Embryonic facial prominence (tissue), 1 donor: Measurements from ENCODE around the gene CHRNG.
"Not testable (repeated sequence)": the region's sequence is repeated elsewhere in the genome, so short reads cannot be mapped to it uniquely, and the experiment has no call there.

ENCODE experiments used
- DNase-seq: peaks from one replicate; pipeline ENCODE4 v3.0.0-alpha.2; 2016; ENCODE audit errors: extremely low spot score

The CHRNG gene

DNA sequence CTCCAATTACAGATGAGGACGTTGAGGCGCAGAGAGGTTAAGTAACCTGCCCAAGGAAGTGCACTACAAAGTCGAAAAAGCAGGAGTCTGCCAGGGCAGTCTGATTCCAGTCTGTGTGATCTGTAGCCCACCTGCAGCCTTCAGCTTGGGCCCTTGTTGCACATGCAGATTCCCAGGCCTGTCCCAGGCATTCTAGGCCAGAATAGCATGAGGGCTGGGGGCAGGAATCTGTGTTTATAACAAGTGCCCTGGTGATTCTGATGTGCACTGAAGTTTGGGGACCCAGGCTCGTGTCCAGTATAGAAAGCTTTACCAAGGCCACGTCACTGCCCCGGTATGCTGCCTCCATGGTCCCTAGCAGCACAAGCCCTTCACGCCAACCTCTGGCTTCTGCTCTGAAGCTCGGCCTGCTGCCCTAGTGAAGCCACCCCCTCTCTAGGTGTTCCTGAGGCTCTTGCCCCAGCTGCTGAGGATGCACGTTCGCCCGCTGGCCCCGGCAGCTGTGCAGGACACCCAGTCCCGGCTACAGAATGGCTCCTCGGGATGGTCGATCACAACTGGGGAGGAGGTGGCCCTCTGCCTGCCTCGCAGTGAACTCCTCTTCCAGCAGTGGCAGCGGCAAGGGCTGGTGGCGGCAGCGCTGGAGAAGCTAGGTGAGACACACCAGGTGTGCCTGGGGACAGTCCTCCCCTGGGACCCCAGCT lies 4.6 kb downstream of the CHRNG start:
- no peak for DNase-seq

DNA sequence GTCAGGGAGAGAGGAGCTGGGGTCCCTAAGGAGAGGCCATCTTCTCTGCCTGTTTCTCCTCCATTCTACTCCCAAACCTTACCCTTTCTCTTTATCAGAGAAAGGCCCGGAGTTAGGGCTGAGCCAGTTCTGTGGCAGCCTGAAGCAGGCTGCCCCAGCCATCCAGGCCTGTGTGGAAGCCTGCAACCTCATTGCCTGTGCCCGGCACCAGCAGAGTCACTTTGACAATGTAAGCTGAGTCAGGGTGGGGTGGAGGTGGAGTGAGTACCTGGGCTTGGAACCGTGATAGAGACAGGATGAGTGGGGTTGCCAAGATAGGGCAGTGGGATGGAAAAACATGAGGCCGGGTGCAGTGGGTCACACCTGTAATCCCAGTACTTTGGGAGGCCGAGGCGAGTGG lies 5.2 kb downstream of the CHRNG start:
- DNase-seq: no peak

DNA sequence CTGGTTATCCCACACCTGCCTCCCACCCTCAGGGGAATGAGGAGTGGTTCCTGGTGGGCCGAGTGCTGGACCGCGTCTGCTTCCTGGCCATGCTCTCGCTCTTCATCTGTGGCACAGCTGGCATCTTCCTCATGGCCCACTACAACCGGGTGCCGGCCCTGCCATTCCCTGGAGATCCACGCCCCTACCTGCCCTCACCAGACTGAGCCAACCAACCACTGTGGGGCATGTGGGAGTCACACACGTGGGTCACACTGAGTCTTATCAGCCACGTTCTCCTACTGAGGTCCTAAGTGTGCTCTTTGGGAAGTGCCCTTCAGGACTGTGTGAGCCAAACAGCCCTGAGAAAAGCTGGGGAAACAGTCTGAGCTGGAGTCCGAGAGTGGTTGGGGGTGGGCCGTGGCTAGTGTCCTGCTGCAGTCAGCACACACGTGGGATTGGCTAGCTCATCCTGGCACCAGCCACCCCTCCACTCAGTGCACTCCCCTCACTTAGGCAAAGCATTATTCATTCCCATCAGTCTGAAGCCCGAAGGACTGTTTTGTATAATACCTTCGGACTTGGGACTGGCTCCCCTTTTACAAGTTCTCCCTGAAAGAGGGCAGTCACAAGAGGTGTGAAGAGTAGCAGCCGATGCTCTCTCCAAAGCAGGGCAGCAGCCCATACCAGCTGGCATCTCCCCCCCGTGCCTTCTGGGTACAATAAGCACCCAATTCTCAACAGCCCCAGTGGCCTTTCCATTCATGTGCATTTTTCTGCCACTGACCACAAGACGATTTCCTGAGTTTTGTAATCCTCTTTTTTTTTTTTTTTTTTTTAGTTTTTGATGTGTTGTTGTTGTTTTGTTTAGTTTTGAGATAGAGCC lies 6.3 kb downstream of the CHRNG start:
- DNase-seq: no peak

DNA sequence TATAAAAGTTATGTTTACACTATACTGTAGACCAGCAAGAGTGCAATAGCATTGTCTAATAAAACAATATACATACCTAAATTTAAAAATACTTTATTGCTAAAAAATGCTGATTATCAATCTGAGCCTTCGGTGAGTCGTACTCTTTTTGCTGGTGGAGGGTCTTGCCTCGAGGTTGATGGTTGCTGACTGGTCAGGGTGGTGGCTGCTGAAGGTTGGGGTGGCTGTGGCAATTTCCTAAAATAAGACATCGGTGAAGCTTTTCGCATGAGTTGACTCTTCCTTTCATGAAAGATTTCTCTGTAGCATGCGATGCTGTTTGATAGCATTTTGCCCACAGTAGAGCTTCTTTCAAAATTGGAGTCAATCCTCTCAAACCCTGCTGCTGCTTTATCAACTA lies 8.5 kb downstream of the CHRNG start:
- DNase-seq: no peak

DNA sequence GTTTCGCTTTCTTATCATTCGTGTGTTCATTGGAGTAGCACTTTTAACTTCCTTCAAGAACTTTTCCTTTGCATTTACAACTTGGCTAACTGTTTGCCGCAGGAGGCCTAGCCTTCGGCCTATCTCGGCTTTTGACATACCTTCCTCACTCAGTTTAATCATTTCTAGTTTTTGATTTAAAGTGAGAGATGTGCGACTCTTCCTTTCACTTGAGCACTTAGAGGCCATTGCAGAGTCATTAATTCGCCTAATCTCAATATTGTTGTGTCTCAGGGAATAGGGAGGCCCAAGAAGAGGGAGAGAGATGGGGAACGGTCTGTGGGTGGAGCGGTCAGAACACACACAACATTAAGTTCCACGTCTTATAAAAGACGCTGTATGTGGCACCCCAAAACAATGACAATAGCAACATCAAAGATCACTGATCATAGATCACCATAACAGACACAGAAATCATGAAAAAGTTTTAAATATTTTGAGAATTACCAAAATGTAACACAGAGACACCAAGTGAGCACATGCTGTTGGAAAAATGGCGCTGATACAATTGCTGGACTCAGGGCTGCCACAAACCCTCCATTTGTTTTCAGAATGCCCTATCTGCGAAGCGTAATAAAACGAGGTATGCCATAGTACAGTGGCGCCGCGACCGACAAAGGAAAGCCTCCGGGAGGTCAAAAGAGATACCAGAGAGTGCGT lies 10.3 kb downstream of the CHRNG start:
- DNase-seq: no peak

DNA sequence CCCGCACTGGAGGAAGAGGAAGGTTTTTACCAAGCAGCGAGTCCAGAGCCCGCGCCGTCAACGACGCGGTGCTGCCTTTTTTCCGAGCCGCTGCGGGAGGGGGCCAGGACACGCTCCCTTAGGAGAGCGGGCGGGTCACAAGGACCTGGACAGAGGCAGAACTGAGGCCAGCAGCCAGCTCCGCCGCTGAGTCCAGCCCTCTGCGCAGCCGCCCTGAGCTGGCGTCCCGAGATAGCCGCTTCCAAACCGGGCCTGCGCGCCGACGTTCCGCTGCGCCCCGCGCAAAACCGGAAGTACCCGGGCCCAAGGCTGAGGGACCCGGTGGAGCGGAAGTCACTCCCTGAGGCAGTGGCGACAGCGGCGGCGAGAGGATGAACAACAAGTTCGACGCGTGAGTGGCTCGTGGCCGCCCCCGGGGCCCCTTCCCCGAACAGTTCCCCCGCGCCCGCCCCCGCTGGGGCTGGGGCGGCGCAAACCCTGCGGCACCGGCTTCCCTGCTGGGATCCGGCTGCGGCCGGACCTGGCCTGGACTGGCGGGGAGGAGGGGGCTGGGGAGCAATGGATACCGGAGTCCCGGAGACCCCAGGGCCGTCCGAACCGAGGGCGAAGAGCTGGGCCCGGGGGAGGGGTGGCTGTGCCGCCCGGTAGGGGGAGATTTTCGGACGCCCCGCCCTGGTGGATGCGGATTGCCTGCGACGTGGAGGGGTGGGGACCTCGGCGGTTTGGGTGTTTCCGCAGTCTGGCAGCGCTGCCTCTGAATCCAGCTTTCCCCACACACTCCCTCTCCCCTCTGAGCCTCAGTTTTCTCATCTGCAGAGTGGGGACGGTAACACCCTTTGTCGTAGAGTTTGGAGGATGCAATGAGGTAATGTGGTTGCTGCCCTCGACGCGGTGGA lies 11.1 kb downstream of the CHRNG start, which contains the start of the genes EIF4E2 and TIGD1:
TSS of gene EIF4E2 (plus strand) at position 336 of the 896 bp plus-strand sequence. CDS start at position 372, 36 bp downstream.
TSS of gene TIGD1 (minus strand) at position 204 of the 896 bp plus-strand sequence. CDS start 675 bp downstream, outside the sequence.
- peak; percentile 88 for DNase-seq

DNA sequence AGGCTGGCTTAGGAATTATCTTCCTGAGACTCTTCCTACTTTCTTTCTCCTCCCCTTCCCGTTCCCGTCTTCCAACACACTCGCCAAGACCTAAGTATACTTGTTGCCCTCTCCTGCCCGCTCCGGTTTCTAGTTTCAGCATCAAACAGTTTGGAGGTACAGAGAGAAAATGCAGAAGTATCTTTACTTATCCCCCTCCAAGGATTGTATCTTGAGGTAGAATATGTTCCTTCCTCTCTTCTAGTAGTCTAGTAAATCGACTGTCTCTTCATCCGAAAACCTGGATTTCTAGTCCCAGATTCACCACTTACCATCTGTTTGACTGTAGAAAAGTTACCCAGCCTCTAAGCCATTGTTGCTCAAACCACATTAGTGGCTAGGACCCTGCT lies 11.8 kb downstream of the CHRNG start:
- no peak for DNase-seq

DNA sequence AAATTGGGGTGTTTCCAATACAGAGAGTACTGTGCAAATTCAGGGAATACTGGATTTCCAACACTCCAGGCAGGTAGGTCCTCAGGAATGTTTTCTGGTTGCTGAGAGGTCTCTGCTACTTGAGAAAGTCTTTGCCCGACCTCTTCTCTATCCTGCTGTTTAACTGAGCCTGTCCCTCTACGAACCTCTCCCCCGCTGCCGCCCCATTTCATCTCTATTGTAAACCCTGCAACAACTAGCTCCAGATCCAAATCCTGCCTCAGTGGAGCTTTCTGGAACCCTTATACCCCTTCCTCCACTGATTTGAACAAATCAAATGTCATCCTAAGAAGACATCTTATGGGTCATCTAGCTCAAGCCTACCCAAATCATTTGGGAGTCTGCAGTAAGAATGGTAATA lies 12.3 kb downstream of the CHRNG start:
- DNase-seq: no peak

DNA sequence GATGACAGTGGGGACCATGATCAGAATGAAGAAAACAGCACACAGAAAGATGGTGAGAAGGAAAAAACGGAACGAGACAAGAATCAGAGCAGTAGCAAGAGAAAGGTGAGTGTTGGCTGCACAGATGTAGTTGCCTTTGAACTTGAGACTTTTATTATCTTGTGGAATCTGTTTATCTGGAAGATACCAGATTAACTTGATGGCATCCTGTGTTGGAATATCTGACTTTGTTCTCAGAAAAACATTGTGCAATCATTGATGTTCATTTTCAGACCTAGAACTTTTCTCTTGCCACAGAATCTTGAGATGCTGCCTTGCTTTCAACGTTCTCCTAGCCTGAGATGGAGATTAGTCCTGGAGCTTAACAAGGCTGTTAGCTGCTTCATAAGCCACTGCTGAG lies 16.9 kb downstream of the CHRNG start:
- no peak for DNase-seq

DNA sequence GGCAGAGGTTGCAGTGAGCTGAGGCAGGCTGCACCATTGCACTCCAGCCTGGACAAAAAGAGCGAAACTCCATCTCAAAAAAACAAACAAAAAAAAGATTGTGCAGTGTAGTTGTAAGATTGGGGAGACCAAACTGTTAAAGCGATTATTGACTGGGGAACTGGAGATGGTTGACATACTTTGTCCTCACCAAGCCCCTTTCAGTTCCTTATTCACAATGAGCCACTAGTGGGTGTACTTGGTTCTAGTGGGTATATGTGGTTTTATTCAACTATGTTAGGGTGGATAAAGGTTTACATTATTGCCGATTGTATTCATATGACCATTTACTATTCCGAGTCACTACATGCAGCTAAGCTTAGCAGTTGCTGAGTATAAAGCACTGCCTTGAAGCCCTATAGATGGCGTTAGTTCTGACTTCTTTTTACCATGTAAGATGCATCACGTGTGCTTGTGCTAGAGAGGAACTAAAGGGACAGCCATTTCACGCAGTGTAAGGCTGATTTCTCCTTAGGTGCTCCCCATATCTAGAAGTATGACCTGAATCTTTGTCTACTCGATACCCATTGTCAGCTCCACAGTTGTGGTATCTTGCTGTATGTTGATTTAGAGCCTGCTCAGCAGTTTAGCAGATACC lies 23.1 kb downstream of the CHRNG start:
- DNase-seq: no peak

DNA sequence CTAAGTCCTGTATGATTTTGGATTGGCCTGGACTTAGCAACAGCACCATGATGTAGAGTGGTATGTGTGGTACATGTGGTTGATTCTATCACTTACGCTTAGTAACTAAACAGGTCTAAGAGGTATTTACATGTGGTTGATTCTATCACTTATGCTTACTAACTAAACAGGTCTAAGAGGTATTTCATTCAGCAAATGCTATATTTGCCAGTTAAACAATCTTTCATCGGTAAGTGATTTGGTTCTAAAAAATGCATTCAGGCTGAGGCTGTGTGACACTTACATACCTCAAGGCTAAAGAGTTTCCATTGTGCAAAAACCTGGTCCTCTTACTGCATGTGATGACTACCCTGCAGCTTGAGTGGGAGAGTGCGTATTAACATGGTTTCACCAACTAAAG lies 24.1 kb downstream of the CHRNG start:
- no peak for DNase-seq

DNA sequence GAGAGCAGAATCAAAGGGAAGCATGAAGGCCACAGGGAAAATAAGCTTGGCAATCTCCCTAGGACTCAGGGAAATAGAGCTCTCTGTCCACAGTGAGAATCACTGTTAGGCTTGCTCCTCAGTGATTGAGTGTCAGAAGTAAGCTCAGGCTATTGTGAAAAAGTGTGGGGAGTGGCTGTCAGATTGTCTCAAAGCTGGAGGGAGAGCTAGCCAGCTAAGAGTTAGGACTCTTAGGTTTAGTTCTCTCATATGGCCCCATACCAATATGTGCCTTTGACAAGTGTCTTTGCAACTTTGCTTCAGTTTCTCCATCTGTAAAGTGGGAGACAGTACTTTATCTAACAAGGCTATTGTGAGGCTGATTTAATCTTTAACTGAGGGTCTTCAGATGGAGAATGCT lies 28.2 kb downstream of the CHRNG start:
- DNase-seq: no peak

DNA sequence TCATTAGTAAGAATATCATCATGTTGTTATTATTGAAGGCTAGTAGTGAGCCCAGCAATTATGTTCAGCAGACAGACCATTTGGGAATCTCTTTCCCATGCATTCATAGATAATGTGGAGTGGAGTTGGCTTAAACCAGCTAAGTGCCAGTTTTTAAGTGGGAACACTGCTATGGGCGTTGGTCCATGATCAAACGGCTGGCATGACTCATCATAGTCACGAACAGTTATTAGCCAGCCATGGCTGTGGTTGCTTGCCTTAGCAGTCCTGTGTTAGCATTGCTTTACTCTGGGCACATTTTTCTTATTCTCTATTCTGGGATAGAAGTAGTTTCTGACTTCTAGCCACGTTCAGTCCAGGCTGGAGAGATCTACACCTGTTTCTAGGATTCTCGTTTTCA lies 28.7 kb downstream of the CHRNG start:
- DNase-seq: no peak

DNA sequence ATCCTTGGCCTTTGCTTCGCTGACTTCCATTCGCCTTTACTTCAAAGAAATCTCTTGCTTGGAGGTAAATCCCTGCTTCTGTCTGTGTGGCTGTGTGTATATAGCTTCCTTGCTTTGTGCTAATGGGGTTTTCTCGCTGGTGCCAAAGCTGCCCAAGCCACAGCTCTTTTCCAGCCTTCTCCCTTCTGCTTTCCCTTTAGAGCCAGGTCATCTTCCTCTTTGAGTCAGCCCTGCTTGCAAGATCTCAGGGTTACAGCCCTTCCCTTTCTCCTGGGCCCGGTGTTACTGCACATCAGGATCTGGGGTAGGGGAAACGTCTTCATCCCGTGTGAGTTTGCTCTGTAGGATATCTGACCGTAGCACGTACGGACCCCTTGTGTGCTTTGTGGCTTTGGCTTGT lies 30.0 kb downstream of the CHRNG start:
- no peak for DNase-seq

DNA sequence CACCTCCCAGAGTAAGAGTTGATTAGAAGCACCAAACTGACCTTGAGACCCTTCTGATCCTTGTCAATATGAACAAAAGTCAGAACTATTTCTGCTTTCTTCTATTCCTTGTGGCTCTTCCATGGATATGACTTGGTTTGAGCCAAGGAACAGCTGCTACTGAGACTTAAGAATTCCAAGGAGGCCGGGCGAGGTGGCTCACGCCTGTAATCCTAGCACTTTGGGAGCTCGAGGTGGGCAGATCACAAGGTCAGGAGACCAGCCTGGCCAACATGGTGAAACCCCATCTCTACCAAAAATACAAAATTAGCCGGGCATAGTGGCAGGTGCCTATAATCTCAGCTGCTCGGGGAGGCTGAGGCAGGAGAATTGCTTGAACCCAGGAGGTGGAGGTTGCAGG lies 31.0 kb downstream of the CHRNG start:
- not testable (repeated sequence) for DNase-seq

DNA sequence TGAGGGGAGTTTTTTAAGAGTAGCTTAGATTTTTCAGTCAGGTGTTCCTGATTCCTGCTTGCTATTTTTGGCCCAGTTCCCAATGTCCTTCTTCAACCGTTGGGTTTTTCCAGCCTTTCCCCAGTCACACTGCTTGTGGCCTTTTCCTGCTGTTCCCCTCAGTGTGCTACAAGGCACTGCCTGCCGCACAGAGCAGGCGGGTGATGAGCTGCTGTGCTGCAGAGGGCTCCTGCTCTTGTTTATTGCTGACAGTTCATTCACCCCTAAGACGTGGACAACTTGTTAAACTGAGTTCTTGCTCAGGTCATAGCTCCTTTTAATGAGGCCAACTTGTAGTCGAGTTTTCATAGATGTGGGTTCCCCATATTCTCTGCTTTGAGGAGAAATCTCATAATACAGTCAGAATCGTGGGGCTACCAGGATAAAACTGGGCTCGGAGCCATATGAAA lies 31.6 kb downstream of the CHRNG start:
- no peak for DNase-seq

DNA sequence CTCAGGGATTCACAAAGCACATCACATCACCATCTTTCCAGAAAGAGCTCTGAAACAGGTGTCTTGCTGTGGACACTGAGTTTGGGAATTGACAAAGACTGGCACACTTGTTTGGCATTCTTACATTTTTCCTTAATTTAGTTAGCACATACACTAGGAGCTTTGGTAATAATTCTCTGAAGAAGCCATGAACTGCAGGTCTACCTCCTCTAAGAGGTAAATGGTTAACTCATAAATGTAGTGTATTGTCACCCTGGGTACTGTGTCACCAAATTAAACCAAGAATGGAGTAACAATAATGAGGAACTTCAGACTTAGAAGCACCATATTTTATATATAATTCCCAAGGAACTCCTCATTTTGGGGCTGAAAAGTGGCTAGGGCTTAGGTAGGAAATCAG lies 33.5 kb downstream of the CHRNG start:
- DNase-seq: no peak

DNA sequence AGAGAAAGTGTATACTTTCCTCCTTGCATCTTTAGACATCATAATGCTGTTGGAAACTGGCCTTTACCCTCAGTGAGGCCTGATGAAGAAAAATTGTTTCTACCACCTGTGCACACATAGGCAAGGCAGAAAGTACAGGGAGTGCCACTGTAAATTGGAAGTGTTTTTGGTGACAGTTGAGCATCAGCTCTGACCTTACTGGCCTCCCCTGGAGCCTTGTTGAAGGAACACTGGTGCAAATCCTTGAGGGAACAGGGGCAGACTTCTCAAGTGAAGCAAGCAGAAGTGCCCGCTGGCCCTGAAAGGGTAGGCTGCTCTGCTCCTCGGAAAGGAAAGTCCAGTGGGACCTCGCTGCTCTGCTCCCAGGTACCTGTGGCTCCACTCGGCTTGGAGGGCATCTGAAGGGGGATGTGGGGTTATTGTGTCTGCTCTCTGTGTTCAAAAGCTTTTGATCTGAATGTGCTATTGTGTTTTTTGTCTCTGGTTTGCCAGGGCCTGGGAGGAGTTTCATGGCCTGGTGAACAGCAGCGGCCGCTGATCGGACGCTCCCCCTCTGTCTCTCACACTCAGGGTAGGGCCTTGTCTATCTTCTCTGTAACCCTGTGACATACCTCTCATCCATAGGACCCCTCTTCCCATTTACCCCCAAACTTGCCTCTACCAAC lies 34.4 kb downstream of the CHRNG start:
- no peak for DNase-seq

DNA sequence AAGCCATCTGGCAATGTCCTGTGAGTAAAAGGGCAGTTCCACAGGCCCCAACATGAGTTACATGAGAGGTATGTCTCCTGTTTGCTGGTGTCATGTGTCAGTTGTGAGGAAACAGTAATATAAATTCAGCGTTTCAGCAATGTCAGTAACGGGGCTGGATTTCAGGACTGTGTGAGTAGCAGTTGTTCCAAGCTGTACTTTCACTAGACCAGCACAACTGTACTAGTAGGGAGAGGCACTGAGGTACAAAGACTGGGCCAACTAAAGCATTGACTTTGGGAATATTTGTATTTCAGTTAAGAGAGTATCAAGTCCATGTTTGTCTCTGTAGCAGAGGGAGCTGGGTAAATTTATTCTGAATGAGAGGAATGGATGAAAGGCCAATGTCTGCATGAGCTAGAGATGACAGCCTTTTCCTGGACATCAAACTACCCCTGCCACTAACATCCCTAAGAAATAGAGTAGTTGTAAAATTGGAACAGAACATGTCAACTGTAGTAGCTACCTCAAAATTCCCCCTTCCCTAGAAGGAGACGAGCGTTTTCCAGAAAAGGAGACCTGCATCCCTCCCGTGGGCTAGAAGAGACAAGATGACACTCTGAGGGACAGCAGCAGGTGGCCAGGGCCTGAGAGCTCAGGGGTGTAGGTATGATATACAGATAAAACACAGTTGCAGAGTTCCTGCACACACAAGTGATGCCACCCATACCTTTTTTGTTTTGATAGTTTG lies 35.3 kb downstream of the CHRNG start:
- DNase-seq: no peak

DNA sequence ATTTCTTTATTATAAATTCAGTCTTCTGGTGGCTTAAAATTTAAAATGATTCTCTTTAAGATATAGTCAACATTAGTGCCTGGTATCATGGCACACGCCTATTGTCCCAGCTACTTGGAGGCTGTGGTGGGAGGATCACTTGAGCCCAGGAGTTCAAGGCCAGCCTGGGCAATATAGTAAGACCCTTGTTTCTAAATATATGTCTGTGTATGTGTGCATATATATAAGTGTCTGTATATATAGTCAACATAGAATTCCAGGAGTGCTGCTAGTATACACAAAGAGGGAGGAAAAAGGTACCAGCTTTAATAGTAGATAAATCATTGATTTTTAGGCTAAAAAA lies 35.9 kb downstream of the CHRNG start:
- DNase-seq: no peak
